ENCODE results near the gene B4GALT3. TPM values are rescaled to one million over a fixed set of nuclear protein-coding genes. Genes with fewer than 3 reads are reported as not detected.
"Not testable (repeated sequence)": the region's sequence is repeated elsewhere in the genome, so short reads cannot be mapped to it uniquely, and the experiment has no call there.

B4GALT3 gene
- total RNA-seq, result 11.5 and 12.9 TPM in 2 replicates

DNA sequence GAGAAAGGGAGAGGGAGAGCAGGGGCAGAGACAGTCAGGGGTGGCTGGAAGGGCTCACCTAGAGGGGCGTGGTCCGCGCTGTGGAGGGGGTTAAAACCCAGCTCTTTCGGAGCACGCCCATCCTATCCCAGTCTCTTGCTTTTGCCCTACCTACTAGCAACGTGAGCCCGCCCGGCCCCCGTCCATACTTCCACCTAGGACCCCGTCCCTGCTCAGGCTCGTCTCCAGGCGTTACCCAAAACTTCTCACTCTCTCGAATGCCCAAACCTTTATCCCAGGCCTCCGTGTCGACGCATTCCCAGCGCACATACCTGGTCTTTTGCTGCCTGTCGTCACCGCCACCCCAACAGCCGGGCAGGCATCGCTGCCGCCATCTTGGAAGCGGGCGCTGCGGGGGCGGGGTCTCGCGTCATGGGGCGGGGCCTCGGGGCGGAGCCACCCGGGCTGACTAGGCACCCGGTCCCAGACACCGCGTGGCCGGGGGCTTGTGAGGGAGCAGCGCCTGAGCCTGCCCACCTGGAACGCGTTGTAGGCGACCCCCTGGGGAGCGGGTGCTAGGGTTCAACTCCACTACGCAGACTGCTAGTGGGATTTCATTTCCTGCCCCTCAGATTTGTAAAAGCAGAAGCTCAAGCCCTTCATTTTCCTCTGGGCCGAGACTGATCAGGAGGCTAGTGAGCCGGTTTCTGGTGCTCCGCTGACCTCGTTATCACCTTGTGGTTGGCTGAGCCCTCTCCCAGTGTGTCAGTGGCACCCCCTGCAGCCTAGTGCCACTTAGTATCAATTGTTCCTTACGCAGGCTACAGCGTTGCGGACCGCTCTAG, at the start of gene B4GALT3:
B4GALT3 (minus strand) TSS at position 396 of the 824 bp plus-strand sequence. CDS start 1,447 bp downstream, outside the sequence.
- peak; percentile 5 for TF ChIP-seq CTCF (IDR thresholded peaks at IDR 0.05; ENCODE audit: insufficient read depth, low read length, severe bottlenecking)
- FAIRE-seq (no peak), DNase-seq (ENCODE audit: low read depth) (peak; percentile 59)
- peak within 1 kb of the TSS; percentile 92 for H3K4me3 ChIP-seq (ENCODE audit: low read depth, low read length)
- H3K36me3 ChIP-seq (ENCODE audit: control insufficient read depth, insufficient read depth, low read length), result peaks cover 15% of the 10 kb centered on the region
- H3K27me3 ChIP-seq (ENCODE audit: control insufficient read depth, insufficient read depth, low read length), result no peaks in the 10 kb centered on the region

GRCh38 chr1:161226759-161227158, 49.5 kb upstream of the B4GALT3 start:
- TF ChIP-seq CTCF (IDR thresholded peaks at IDR 0.05; ENCODE audit: insufficient read depth, low read length, severe bottlenecking), result no peak
- DNase-seq (ENCODE audit: low read depth) (no peak), FAIRE-seq (no peak)

GRCh38 chr1:161226320-161226711, 49.0 kb upstream of the B4GALT3 start:
- no peak for FAIRE-seq
- no peak for DNase-seq (ENCODE audit: low read depth)
- Histone ChIP-seq H3K27me3 (ENCODE audit: control insufficient read depth, insufficient read depth, low read length) (no peaks in the 10 kb centered on the region), H3K4me3 (ENCODE audit: low read depth, low read length) (peak overlapping the region; percentile 66), H3K36me3 (ENCODE audit: control insufficient read depth, insufficient read depth, low read length) (peaks cover 11% of the 10 kb centered on the region)
- TF ChIP-seq CTCF (IDR thresholded peaks at IDR 0.05; ENCODE audit: insufficient read depth, low read length, severe bottlenecking), result no peak

More at GRCh38 chr1:161226759-161227158, 49.5 kb upstream of the B4GALT3 start:
- Histone ChIP-seq H3K36me3 (ENCODE audit: control insufficient read depth, insufficient read depth, low read length) (peaks cover 11% of the 10 kb centered on the region), H3K4me3 (ENCODE audit: low read depth, low read length) (peak overlapping the region; percentile 66), H3K27me3 (ENCODE audit: control insufficient read depth, insufficient read depth, low read length) (no peaks in the 10 kb centered on the region)

DNA sequence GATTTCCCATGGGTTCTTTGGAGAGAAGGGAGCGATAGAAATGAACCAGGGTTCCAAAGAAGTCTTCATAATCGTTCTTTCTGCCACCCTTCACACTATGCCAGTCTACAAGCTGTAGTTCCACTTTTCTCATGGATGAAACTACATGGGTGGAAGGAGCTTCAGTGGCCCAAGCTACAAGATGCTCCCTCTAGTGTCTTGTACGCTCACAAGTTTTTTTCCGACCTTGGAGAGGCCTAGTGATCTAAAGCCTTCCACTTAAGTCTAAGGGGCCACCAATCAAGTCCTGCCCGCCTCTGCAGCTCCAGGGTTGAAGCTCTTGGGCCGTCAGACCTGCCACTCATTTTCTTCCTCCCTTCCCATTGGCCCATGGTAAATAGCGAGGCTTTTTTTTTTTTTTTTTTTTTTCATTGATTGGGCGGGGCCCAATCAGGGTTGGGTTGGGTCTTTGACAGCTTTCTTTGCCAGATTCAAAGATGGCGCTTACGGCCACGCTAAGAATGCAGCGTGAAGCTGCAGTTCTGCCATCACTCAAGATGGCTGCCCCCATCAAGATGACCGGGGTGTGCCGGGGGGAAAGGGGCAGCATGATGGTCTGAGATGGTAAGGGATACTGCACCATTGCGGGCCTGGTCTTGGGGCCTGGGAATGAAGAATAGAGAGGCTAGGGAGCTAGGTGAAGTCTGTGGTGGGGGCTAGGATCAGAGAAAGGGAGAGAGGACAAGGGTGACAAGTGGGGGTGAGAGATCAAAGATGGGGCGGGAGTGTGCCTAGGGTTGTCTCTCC, 48.4 kb upstream of the B4GALT3 start, which contains the start of gene TOMM40L:
TOMM40L (plus strand) TSS at position 527 of the 786 bp plus-strand sequence. CDS start 430 bp downstream, outside the sequence.
- peak; percentile 98 for DNase-seq (ENCODE audit: low read depth)
- no peak for FAIRE-seq
- peak; percentile 56 for TF ChIP-seq CTCF (IDR thresholded peaks at IDR 0.05; ENCODE audit: insufficient read depth, low read length, severe bottlenecking)
- H3K4me3 ChIP-seq (ENCODE audit: low read depth, low read length), result peak within 1 kb of the TSS; percentile 66
- H3K27me3 ChIP-seq (ENCODE audit: control insufficient read depth, insufficient read depth, low read length), result no peaks in the 10 kb centered on the region
- peaks cover 11% of the 10 kb centered on the region for H3K36me3 ChIP-seq (ENCODE audit: control insufficient read depth, insufficient read depth, low read length)

DNA sequence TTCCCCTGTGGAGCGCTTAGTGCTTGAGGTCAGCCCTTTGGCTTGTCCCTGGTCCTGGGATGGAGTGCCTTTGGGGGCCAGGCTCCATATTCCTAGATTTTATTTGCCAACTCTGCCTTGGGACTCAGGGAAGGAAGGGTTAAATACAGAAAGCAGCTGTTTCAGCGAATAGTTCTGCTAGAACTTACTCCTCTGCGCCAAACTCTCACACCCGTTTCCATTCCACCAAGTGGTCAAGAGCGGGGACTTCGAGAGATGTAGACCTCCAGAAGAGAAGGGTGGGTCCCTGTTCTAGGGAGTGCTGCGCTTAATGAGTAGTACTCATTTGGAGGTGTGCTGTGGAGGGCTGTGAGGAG, 47.8 kb upstream of the B4GALT3 start:
- FAIRE-seq (no peak), DNase-seq (ENCODE audit: low read depth) (no peak)
- Histone ChIP-seq H3K27me3 (ENCODE audit: control insufficient read depth, insufficient read depth, low read length) (no peaks in the 10 kb centered on the region), H3K4me3 (ENCODE audit: low read depth, low read length) (no peak overlapping the region), H3K36me3 (ENCODE audit: control insufficient read depth, insufficient read depth, low read length) (peaks cover 11% of the 10 kb centered on the region)
- TF ChIP-seq CTCF (IDR thresholded peaks at IDR 0.05; ENCODE audit: insufficient read depth, low read length, severe bottlenecking), result no peak

- not testable (repeated sequence) for DNase-seq (ENCODE audit: low read depth); FAIRE-seq; H3K4me3 ChIP-seq (ENCODE audit: low read depth, low read length); H3K27me3 ChIP-seq (ENCODE audit: control insufficient read depth, insufficient read depth, low read length)
- peaks cover 10% of the 10 kb centered on the region for H3K36me3 ChIP-seq (ENCODE audit: control insufficient read depth, insufficient read depth, low read length)
Observed at GRCh38 chr1:161224695-161225087, 47.4 kb upstream of the B4GALT3 start.
